Measurements from ENCODE around the gene SLC9A9.

SLC9A9 gene

DNA sequence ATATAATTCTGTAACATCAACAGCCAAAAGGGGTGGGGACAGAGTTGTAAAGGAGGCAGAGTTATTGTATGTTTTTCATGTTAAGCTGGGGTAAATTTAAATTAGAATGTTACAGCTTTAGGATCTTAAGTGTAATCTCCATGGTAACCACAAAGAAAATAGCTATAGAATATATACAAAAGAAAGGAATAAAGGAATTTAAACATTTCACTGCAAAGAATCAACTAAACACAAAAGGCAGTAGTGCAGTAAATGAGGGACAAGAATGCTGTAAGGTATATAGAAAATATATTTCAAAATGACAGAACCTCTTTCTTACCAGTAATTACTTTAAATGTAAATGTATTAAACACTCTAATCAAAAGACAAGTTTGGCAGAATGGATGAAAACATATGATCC, 361.7 kb downstream of the SLC9A9 start:
- no peak for DNase-seq

DNA sequence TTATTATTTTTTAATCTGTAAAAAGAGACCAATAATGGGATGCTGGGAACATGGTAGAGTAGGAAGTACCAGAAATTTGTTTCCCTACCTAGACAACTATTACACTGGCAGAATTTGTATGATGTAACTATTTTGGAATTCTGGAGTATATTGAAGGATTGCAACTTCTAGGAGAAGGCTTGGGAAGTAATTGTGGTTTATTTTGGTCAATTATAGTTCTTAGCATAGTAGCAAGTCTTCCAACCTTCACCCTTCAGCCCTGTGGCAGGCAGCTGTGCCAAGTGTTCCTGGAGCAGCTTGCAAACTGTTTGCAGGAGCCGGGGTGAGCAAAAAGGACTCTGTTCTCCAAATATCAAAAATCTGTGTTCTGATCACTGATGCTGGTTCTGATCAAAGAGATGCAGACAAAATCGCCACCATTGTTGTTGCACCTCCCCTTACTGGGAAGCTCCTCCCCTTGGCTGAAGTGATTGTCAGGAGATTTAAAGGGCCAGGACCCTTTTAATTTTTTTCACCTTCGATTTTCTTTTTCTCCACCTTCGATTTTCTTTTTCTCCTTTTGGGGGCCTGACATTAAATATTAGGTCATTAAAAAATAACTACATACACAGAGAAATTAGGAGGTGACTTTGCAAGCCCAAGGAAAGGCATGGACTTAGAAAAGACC, 363.3 kb downstream of the SLC9A9 start:
- peak; percentile 31 for DNase-seq

DNA sequence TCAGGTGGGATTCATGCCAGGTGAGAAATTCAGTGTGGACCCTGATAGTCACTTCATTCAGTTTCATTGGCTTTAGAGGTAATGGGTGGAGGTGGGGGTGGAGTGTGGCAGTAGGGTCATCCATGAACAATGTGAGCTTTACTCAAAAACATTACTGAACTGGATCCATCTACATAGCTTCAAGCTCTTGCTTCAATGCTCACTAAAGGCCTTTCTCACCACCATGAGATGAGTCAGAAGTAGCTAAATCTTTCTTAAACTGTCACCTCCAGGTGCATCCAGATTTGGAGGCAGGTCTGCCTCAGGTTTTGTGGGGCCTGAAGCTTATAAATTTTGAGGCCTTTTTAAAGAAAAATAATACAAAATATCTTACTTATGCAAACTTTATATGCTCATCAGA, 365.1 kb downstream of the SLC9A9 start:
- DNase-seq: no peak

DNA sequence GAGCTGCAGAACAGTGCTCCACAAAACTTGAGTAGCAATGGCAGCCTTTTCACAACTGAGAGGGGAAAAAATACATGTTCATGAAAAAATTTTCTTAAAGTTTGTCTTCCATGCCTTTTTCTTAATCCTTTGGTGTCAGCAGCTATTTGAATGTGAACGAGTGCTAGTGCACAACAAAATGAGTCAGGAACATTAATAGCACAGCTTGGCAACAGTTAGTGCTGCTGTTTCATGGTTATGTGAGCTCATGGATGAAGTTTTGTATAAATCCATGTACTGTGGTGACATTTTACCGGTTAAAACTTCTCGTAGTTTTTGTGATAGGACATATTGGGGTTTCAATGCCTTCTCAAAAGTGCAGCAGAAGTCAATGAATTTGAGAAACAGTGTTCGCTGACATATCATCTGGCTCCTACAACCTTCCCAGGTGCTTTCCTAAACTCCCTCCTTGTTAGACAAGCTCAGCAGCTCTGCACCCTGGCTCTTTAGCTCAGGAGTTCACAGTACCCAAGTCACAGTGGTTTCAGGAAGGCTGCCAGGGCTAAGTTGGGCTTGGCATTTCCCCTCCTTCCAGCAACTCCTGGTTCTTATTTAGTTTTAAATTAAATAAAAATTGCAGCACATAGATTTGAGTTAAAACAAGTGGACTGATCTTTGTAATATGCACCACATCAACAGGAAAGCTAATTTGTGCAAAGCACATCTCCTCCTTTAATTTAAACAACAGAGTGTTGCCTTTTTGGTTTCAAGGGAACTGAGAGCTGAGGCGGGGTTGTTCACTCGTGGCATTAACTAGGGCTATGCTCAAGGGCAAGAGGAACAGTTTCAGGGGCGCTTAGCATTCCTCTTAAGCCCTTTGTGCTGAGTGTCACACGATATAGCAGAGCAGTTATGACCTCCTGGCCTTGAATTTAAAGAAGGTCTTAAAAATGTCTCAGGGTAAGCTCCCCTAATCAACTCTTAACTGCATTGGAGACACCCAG, 365.9 kb downstream of the SLC9A9 start:
- DNase-seq: no peak

GRCh38 chr3:143480344-143480743, 367.9 kb downstream of the SLC9A9 start:
- DNase-seq: no peak

GRCh38 chr3:143479727-143480126, 368.5 kb downstream of the SLC9A9 start:
- no peak for DNase-seq

- DNase-seq: peak; percentile 49
These were observed 370.1 kb downstream of the SLC9A9 start for GRCh38 chr3:143478115-143478693.

DNA sequence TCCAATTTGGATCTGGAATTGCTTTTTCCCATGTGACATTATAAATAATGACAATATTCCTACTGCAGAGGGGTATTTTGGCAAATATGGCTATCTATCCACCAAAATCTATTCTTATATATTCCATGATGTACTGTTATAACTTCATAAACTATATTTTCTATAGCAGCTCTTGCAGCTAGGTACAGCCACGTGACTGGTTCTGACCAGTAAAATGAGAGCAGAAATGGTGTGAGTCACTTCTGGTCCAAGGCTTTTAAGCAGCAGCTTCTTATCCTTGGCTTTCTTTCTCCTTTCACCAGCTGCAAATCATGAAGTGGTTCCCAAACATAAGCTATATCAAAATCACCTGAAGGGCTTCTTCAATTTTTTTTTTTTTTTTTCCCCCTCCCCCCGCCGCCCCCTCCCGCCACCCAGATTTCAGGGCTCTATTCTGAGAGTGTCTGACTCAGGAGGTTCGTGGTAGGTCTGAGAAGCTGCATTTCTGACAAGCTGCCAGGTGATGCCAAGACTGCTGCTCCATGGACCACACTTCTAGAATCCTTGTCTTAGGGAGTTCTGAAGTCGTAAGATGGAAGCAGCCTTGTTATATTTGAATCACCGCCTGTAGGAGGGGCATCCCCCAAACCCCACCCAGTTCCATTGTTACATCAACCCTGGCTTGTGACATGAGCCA, 371.2 kb downstream of the SLC9A9 start:
- no peak for DNase-seq

GRCh38 chr3:143475981-143476380, 372.3 kb downstream of the SLC9A9 start:
- DNase-seq: no peak

GRCh38 chr3:143472731-143473523, 375.3 kb downstream of the SLC9A9 start:
- DNase-seq: no peak

DNA sequence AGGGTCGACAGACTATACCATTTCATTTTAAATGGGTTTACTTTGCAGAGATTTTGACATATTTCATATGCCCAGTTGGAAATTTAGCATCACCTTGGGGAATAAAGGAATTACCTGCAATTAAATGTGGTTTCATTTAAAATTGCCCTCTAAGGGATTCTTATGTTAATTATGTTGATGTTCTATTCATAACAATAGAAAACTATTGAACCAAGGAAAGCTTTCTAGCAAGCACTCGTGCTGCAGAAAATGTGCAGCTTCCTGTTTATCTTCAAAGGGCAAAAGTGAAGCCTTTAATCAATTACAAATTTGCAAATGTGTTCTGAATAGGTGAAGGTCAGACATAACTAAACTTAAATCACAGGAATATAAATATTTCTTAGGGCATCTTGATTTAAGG, 376.6 kb downstream of the SLC9A9 start:
- no peak for DNase-seq

GRCh38 chr3:143469159-143469558, 379.1 kb downstream of the SLC9A9 start:
- no peak for DNase-seq

DNA sequence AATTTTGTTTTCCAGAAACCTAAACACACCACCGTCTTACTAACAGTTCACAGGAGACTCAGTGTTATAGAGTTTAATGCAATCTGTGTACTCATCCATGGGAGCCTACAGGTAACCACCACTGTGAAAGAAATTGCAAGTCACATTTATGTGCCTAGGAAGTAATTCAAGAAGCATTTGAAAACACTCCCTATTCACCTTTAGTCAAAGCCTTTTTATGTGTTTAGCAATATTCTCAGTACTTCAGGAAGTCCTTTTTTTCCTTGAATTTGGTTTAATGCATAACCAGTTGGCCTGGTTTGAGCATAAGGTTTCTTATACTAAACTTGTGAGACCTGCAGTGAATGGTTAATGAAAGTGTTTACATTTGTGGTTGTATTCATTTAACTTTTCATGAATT, 382.6 kb downstream of the SLC9A9 start:
- no peak for DNase-seq

GRCh38 chr3:143464850-143465249, 383.4 kb downstream of the SLC9A9 start:
- DNase-seq: no peak

GRCh38 chr3:143455480-143455879, 392.8 kb downstream of the SLC9A9 start:
- no peak for DNase-seq

DNA sequence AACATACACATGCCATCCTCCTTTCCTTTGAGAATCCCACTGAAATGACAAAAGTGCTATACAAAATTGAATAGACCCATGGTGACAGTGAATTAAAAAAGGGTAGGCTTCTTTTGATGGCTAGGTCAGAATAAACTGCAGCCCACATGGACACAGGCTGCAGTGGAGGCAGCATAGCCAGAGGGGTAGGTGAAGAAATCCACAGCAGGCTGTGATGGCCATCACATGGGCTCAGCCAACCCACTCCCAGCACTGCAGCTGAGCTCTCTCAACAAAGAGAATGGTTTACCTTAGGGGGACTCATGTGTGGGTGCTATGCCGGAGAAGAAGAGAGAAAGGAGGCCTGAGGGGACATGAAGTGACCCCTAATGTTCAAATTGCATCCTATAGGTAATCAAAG, 397.6 kb downstream of the SLC9A9 start:
- DNase-seq: no peak

DNA sequence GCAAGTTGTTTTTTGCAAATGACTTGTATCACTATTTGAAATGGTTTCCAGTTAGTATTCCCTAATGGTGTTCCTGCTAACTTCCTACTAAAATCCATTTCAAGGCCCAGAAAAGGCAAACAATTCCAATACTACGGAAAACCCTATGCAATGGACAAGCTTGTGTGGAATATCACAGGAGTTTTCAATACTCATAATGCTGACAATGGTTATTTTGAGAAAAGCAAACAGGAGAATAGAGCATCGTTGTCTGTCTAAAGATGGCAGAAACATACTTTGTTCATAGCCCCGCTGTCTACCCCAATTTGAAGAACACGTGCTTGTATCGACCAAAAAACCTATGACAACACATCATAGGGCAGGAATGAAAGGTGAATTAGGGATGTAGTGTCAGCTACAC, 400.8 kb downstream of the SLC9A9 start:
- DNase-seq: no peak

DNA sequence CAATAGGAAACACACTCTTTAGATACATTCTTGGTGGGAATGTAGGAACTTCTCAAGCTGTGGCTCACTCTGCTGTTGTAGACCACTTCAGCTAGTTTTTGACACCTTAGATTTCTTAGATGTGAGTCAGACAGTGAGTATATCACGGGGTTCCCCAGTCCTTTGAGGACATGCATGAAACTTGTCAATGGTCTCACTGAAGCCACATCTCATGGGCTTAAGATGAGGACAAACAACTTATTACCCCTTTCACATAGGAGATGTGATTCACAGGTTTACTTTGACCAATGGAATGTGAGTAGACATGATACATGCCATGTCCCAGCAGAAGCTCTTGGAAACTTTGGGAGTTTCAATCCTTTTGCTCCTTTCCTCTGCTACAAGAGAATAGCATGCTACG, 403.1 kb downstream of the SLC9A9 start:
- DNase-seq: no peak

GRCh38 chr3:143443851-143444331, 404.4 kb downstream of the SLC9A9 start:
- DNase-seq: peak; percentile 62

- peak; percentile 83 for DNase-seq
These were observed 405.3 kb downstream of the SLC9A9 start for GRCh38 chr3:143442814-143443447.

DNA sequence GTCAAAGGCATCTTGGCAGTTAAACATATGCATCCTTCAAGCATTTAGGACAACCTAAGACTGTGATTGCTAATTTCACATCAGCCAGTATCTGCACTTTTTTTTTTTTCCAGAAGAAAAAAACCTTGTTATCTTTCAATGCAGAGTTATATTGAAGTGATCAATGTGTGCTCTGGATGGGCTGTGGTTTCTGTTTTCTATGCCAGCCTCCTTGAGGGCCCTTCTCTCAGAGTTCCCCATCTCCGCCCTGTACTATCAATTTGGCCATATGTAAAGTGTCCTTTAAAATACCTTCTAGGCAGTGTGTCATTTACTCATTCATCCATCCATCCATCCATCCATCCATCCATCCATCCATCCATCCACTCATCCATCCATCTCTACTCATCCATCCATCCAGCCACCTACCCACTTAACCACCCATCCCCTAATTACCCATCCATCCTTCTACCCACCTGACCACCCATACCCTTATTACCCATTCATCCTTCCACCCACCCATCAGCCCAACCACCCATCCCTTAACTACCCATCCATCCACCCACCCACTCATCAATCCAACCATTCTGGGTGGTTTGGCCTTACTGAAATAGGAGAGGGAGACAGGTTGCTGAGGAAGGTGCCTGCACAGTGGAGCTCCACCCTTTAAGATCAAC, 406.6 kb downstream of the SLC9A9 start:
- DNase-seq: no peak
